Endothelial cell of umbilical vein (primary cell): ENCODE data around the gene FBXO5. TPM values are rescaled to one million over a fixed set of nuclear protein-coding genes. Genes with fewer than 3 reads are reported as not detected.

ENCODE experiments used
- BruUV-seq: library from RNA; stranded (reverse); fragments of 400-500 nt; replicated peaks from 2 replicates; lab custom pipeline; 2021; lab: Mats Ljungman, UMichigan
- CTCF ChIA-PET: fragments of 300-600, 350-600 bp; sonication (Branson Sonifier 250); formaldehyde crosslinking; loops from one replicate; lab custom pipeline; 2021; ENCODE audit warnings: antibody characterized with exemption, inconsistent platforms; lab: Charles Lee
- POLR2A ChIA-PET: fragments of 300-600, 350-600 bp; sonication (Branson Sonifier 250); formaldehyde crosslinking; loops from one replicate; lab custom pipeline; 2021; ENCODE audit warnings: antibody characterized with exemption, inconsistent platforms; lab: Charles Lee
- DNase-seq: peaks from one replicate; pipeline ENCODE4 v3.0.0-alpha.2; 2011; ENCODE audit warnings: low read depth, low spot score
- FAIRE-seq: peaks from 2 replicates; lab custom pipeline; 2011; peaks lifted over from hg19 to GRCh38; lab: Jason Lieb, UNC
- H2AFZ ChIP-seq: 2 replicates; pipeline ENCODE4 v1.6.0; 2012; ENCODE audit warnings: low read depth, low read length, control low read depth, inconsistent platforms
- H3K27ac ChIP-seq: 2 replicates; pipeline ENCODE4 v1.5.1; 2011; ENCODE audit warnings: low read depth, mild to moderate bottlenecking, control low read depth, low read length, moderate library complexity; ENCODE audit not compliant: insufficient read depth
- H3K27me3 ChIP-seq, 2 experiments: 2 replicates each; pipeline versions ENCODE4 v1.6.0 to v1.6.1; 2011; ENCODE audit warnings: low read length in 2 of 2, mixed read lengths in 1 of 2; ENCODE audit not compliant: control insufficient read depth in 2 of 2, insufficient read depth in 2 of 2
- H3K36me3 ChIP-seq, 2 experiments: 2 replicates in 1 of 2; 3 replicates in 1 of 2; pipeline ENCODE4 v1.5.1; 2011; ENCODE audit warnings: low read length in 2 of 2, mild to moderate bottlenecking in 1 of 2, moderate library complexity in 1 of 2; ENCODE audit not compliant: control insufficient read depth in 2 of 2, insufficient read depth in 2 of 2; ENCODE audit errors: extremely low read depth in 1 of 2
- H3K4me1 ChIP-seq: 3 replicates; pipeline ENCODE4 v1.5.1; 2011; ENCODE audit warnings: mild to moderate bottlenecking, low read length; ENCODE audit not compliant: control insufficient read depth, insufficient read depth; ENCODE audit errors: extremely low read depth
- H3K4me2 ChIP-seq: 2 replicates; pipeline ENCODE4 v1.6.1; 2011; ENCODE audit warnings: low read length, control low read depth, mixed read lengths; ENCODE audit not compliant: insufficient read depth
- H3K4me3 ChIP-seq, 3 experiments: fragments of 200-600 bp in 1 of 3; sonication (generic), shearing (Covaris generic) in 1 of 3; replicated peaks in 1 of 3; 2 replicates each; pipeline ENCODE4 v1.5.1; 2011 to 2016; ENCODE audit warnings: control low read depth in 3 of 3, low read length in 3 of 3, mild to moderate bottlenecking in 2 of 3, inconsistent platforms in 1 of 3, low read depth in 1 of 3, moderate library complexity in 1 of 3; ENCODE audit not compliant: insufficient read depth in 1 of 3
- H3K79me2 ChIP-seq: 2 replicates; pipeline ENCODE4 v1.6.0; 2012; ENCODE audit warnings: low read length, inconsistent platforms; ENCODE audit not compliant: control insufficient read depth, insufficient read depth
- H3K9ac ChIP-seq: replicated peaks from 2 replicates; pipeline ENCODE3; 2011; ENCODE audit warnings: low read length, control low read depth; ENCODE audit not compliant: insufficient read depth; ENCODE audit errors: extremely low read depth
- H3K9me1 ChIP-seq: replicated peaks from 3 replicates; pipeline ENCODE4 v1.6.0; 2011; ENCODE audit warnings: mild to moderate bottlenecking, low read length; ENCODE audit not compliant: control insufficient read depth, insufficient read depth; ENCODE audit errors: extremely low read depth
- H3K9me3 ChIP-seq: replicated peaks from 2 replicates; pipeline ENCODE4 v1.5.1; 2012; ENCODE audit warnings: low read length, inconsistent platforms; ENCODE audit not compliant: control insufficient read depth, insufficient read depth
- H4K20me1 ChIP-seq: replicated peaks from 2 replicates; pipeline ENCODE3; 2011; ENCODE audit warnings: mild to moderate bottlenecking, low read length; ENCODE audit not compliant: control insufficient read depth, insufficient read depth; ENCODE audit errors: extremely low read depth
- CTCF ChIP-seq, 2 donors: IDR thresholded peaks; 1 replicate in 1 of 2; 2 replicates in 1 of 2; pipeline ENCODE4 v1.5.1; 2011; ENCODE audit warnings: low read length in 2 of 2, mild to moderate bottlenecking in 2 of 2, moderate library complexity in 2 of 2, control low read depth in 1 of 2, inconsistent platforms in 1 of 2, low read depth in 1 of 2; ENCODE audit not compliant: insufficient read depth in 1 of 2; ENCODE audit errors: extremely low read depth in 1 of 2
- EZH2 ChIP-seq: IDR thresholded peaks from 2 replicates; pipeline ENCODE4 v1.6.1; 2012; ENCODE audit warnings: borderline replicate concordance, low read depth, mild to moderate bottlenecking, moderate library complexity, low read length, inconsistent platforms; ENCODE audit not compliant: severe bottlenecking
- FOS ChIP-seq: IDR thresholded peaks from 2 replicates; pipeline ENCODE4 v1.6.1; 2011; ENCODE audit warnings: mild to moderate bottlenecking, low read length, moderate library complexity, borderline replicate concordance; ENCODE audit not compliant: insufficient read depth
- GATA2 ChIP-seq: IDR thresholded peaks from 2 replicates; pipeline ENCODE4 v1.7.0; 2011; ENCODE audit warnings: low read depth, mild to moderate bottlenecking, moderate library complexity, mixed read lengths, low read length; ENCODE audit not compliant: insufficient read length, insufficient read depth
- JUN ChIP-seq: IDR thresholded peaks from 2 replicates; pipeline ENCODE4 v1.6.1; 2011; ENCODE audit warnings: borderline replicate concordance, low read depth; ENCODE audit not compliant: insufficient read length, insufficient read depth
- MAX ChIP-seq: IDR thresholded peaks from 2 replicates; pipeline ENCODE4 v1.6.1; 2011; ENCODE audit not compliant: insufficient read depth, insufficient read length
- MYC ChIP-seq: IDR thresholded peaks from one replicate; pipeline ENCODE4 v1.6.1; 2011; ENCODE audit warnings: mild to moderate bottlenecking, low read depth, low read length
- POLR2A ChIP-seq: IDR thresholded peaks from 2 replicates; pipeline ENCODE4 v1.6.1; 2012; ENCODE audit warnings: low read depth, mild to moderate bottlenecking, control low read depth, low read length
- POLR2AphosphoS5 ChIP-seq: IDR thresholded peaks from 2 replicates; pipeline ENCODE4 v1.6.1; 2012; ENCODE audit warnings: low read depth, mild to moderate bottlenecking, control low read depth, low read length, moderate library complexity; ENCODE audit not compliant: insufficient read depth
- dilution Hi-C: fragments of 300-500 bp; cut with MboI; formaldehyde crosslinking; loops from one replicate; pipeline ENCODE4 v1.15.0; 2019; ENCODE audit warnings: low sequenced_read_pairs; ENCODE audit not compliant: extremely low pct_ligation_motif_present
- intact Hi-C: fragments of 100-400 bp; cut with micrococcal nuclease; formaldehyde crosslinking; loops from one replicate; pipeline ENCODE4 v1.10.0; 2022
- polyA plus RNA-seq, 4 experiments: library from polyadenylated mRNA; depleted of rRNA in 3 of 4; stranded (reverse) in 3 of 4; unstranded in 1 of 4; fragments of >200 nt; gene quantifications; 2 replicates each; pipeline versions ENCODE4 v1.2.1 to v1.2.3, GENCODE V29; 2011 to 2012; ENCODE audit warnings: missing spikeins in 1 of 4
- total RNA-seq: library from RNA; stranded (reverse); gene quantifications from 2 replicates; pipeline ENCODE4 v1.2.3, GENCODE V29; 2021

Gene FBXO5
- total and polyA plus RNA-seq, 2 donors (not counting 3 experiments of a cell fraction or from before 2014, with no cell fraction given), result 6.1 to 27.1 TPM

GRCh38 chr6:152973916-152974315 is 8.9 kb downstream of the FBXO5 start:
- no peak for FAIRE-seq
- intact Hi-C loops, result no loop called here

More at GRCh38 chr6:152973916-152974315, 8.9 kb downstream of the FBXO5 start:
- no peaks in the 10 kb centered on the region for H3K27me3 ChIP-seq
- H4K20me1 ChIP-seq, result no peaks in the 10 kb centered on the region
- DNase-seq, result no peak
- no TSS peak for BruUV-seq
- H3K27ac ChIP-seq, result no peak overlapping the region
- no peaks in the 10 kb centered on the region for H3K9me1 ChIP-seq
- H3K4me3 ChIP-seq, result no peak overlapping the region
- TF ChIP-seq EZH2, result no peak
- TF ChIP-seq POLR2AphosphoS5, result no peak
- TF ChIP-seq CTCF (IDR thresholded peaks at IDR 0.05; ENCODE audit: extremely low read depth in 1 of 2, insufficient read depth in 1 of 2, low read depth in 1 of 2, low read length in 2 of 2), result no peak
- TF ChIP-seq GATA2, result no peak
- no peak for TF ChIP-seq POLR2A
- TF ChIP-seq MYC, result no peak
- no peak for TF ChIP-seq MAX
- TF ChIP-seq JUN, result no peak
- TF ChIP-seq FOS, result no peak
- no peak overlapping the region for H2AFZ ChIP-seq
- no peak overlapping the region for H3K9ac ChIP-seq
- dilution Hi-C loops, result no loop called here
- no peaks in the 10 kb centered on the region for H3K9me3 ChIP-seq
- ChIA-PET POLR2A (no interaction called here), CTCF (no interaction called here)
- peaks cover 4 to 38% of the 10 kb centered on the region in 2 experiments for H3K36me3 ChIP-seq
- H3K79me2 ChIP-seq, result peaks cover 68% of the 10 kb centered on the region
- H3K4me2 ChIP-seq, result no peak overlapping the region
- H3K4me1 ChIP-seq, result peaks cover 14% of the 10 kb centered on the region
